Neural progenitor cell (in vitro differentiated cells): ENCODE measurements around the gene TMEM106C. TPM values are rescaled to one million over a fixed set of nuclear protein-coding genes. Genes with fewer than 3 reads are reported as not detected.
A peak's percentile ranks its signal among the peaks of the same experiment; 100 is the strongest.

Source experiments
- DNase-seq: peaks from one replicate; pipeline ENCODE4 v3.0.0-alpha.2; 2016; ENCODE audit warnings: low spot score
- H2AFZ ChIP-seq: fragments of 200-600 bp; sonication (generic); replicated peaks from 2 replicates; pipeline ENCODE4 v1.6.1; 2016; ENCODE audit warnings: antibody characterized with exemption
- H3F3A ChIP-seq: fragments of 200-600 bp; sonication (generic); 2 replicates; pipeline ENCODE4 v1.6.1; 2016; ENCODE audit warnings: antibody characterized with exemption, low read depth
- H3K27ac ChIP-seq: fragments of 200-600 bp; sonication (generic); 2 replicates; pipeline ENCODE4 v1.5.1; 2016; ENCODE audit warnings: mild to moderate bottlenecking
- H3K27me3 ChIP-seq: fragments of 200-600 bp; sonication (generic); 2 replicates; pipeline ENCODE4 v1.6.1; 2016; ENCODE audit warnings: mild to moderate bottlenecking, moderate library complexity
- H3K36me3 ChIP-seq: fragments of 200-600 bp; sonication (generic); 2 replicates; pipeline ENCODE4 v1.5.1; 2016
- H3K4me1 ChIP-seq: fragments of 200-600 bp; sonication (generic); 2 replicates; pipeline ENCODE4 v1.6.1; 2016; ENCODE audit warnings: mixed run types
- H3K4me2 ChIP-seq: fragments of 200-600 bp; sonication (generic); 2 replicates; pipeline ENCODE4 v1.6.1; 2016
- H3K4me3 ChIP-seq: fragments of 200-600 bp; sonication (generic); 2 replicates; pipeline ENCODE4 v1.5.1; 2016
- H3K79me2 ChIP-seq: fragments of 200-600 bp; sonication (generic); 2 replicates; pipeline ENCODE4 v1.6.1; 2016; ENCODE audit warnings: low read depth
- H3K9ac ChIP-seq: fragments of 200-600 bp; sonication (generic); 2 replicates; pipeline ENCODE4 v1.6.1; 2016
- H3K9me3 ChIP-seq: fragments of 200-600 bp; sonication (generic); 2 replicates; pipeline ENCODE4 v1.5.1; 2016; ENCODE audit warnings: low read depth
- H4K20me1 ChIP-seq: fragments of 200-600 bp; sonication (generic); 2 replicates; pipeline ENCODE4 v1.6.1; 2016; ENCODE audit warnings: low read depth
- H3K27ac Mint-ChIP-seq: 3 replicates; pipeline ENCODE4 v1.8.0; 2021; ENCODE audit warnings: mixed read lengths
- H3K27me3 Mint-ChIP-seq: 2 replicates; pipeline ENCODE4 v1.8.0; 2022; ENCODE audit warnings: low read depth, mild to moderate bottlenecking, inconsistent platforms, moderate library complexity, mixed read lengths; ENCODE audit not compliant: insufficient read depth
- H3K36me3 Mint-ChIP-seq: 3 replicates; pipeline ENCODE4 v1.8.0; 2021; ENCODE audit warnings: mixed read lengths
- H3K4me1 Mint-ChIP-seq: 3 replicates; pipeline ENCODE4 v1.8.0; 2021; ENCODE audit warnings: mixed read lengths
- H3K4me3 Mint-ChIP-seq: 3 replicates; pipeline ENCODE4 v1.8.0; 2021; ENCODE audit warnings: mild to moderate bottlenecking, moderate library complexity, mixed read lengths
- H3K9me3 Mint-ChIP-seq: 3 replicates; pipeline ENCODE4 v1.8.0; 2020; ENCODE audit warnings: mixed read lengths
- CTCF ChIP-seq: fragments of 200-600 bp; sonication (generic); IDR thresholded peaks from 2 replicates; pipeline ENCODE4 v1.5.1; 2017; ENCODE audit warnings: antibody characterized with exemption, mild to moderate bottlenecking
- EZH2 ChIP-seq: fragments of 200-600 bp; sonication (generic); IDR thresholded peaks from 2 replicates; pipeline ENCODE4 v1.6.1; 2017; ENCODE audit warnings: antibody characterized with exemption, mild to moderate bottlenecking, moderate library complexity
- EZH2phosphoT487 ChIP-seq: fragments of 200-600 bp; sonication (generic); IDR thresholded peaks from 2 replicates; pipeline ENCODE4 v1.6.1; 2017; ENCODE audit warnings: antibody characterized with exemption
- total RNA-seq: library from RNA; depleted of rRNA; stranded (reverse); fragments of >200 nt; gene quantifications from 2 replicates; pipeline ENCODE4 v1.2.3, GENCODE V29; 2015; ENCODE audit warnings: low replicate concordance

The TMEM106C gene
- total RNA-seq, 1 donor from 2014 or later, result 87.5 TPM

- Histone ChIP-seq H3K27ac (no peak overlapping the region), H3K4me3 (peak overlapping the region; percentile 60), H4K20me1 (no peaks in the 10 kb centered on the region), H3K79me2 (no peaks in the 10 kb centered on the region), H3F3A (peaks cover 6% of the 10 kb centered on the region), H3K36me3 (no peaks in the 10 kb centered on the region), H3K9ac (no peak overlapping the region), H2AFZ (peak overlapping the region; percentile 90), H3K9me3 (no peaks in the 10 kb centered on the region), H3K4me2 (peak overlapping the region; percentile 96), H3K27me3 (peaks cover 44% of the 10 kb centered on the region), H3K4me1 (peaks cover 7% of the 10 kb centered on the region)
- Mint-ChIP-seq H3K27ac (no peak overlapping the region), H3K4me1 (peaks cover 14% of the 10 kb centered on the region), H3K36me3 (peaks cover 16% of the 10 kb centered on the region), H3K4me3 (peak overlapping the region; percentile 95), H3K9me3 (peaks cover 8% of the 10 kb centered on the region), H3K27me3 (peaks cover 12% of the 10 kb centered on the region)
- peak; percentile 45 for DNase-seq
- TF ChIP-seq EZH2, result no peak
- TF ChIP-seq EZH2phosphoT487, result peak; percentile 29
- no peak for TF ChIP-seq CTCF
Observed at GRCh38 chr12:47964106-47964728, 821 bp downstream of the TMEM106C start.

- Mint-ChIP-seq H3K4me3 (no peak overlapping the region), H3K36me3 (peaks cover 16% of the 10 kb centered on the region), H3K27me3 (peaks cover 5% of the 10 kb centered on the region), H3K27ac (no peak overlapping the region), H3K4me1 (peaks cover 14% of the 10 kb centered on the region), H3K9me3 (no peaks in the 10 kb centered on the region)
- Histone ChIP-seq H2AFZ (no peak overlapping the region), H3K79me2 (no peaks in the 10 kb centered on the region), H3F3A (peaks cover 6% of the 10 kb centered on the region), H4K20me1 (no peaks in the 10 kb centered on the region), H3K9ac (no peak overlapping the region), H3K4me1 (peaks cover 7% of the 10 kb centered on the region), H3K9me3 (no peaks in the 10 kb centered on the region), H3K27ac (no peak overlapping the region), H3K4me2 (no peak overlapping the region), H3K36me3 (no peaks in the 10 kb centered on the region), H3K4me3 (no peak overlapping the region), H3K27me3 (peaks cover 44% of the 10 kb centered on the region)
- TF ChIP-seq CTCF (no peak), EZH2phosphoT487 (no peak), EZH2 (no peak)
- no peak for DNase-seq
Observed at GRCh38 chr12:47965581-47965980, 2.2 kb downstream of the TMEM106C start.

- Histone ChIP-seq H3K4me1 (peaks cover 7% of the 10 kb centered on the region), H3K36me3 (no peaks in the 10 kb centered on the region), H3K27me3 (peaks cover 27% of the 10 kb centered on the region), H3K9ac (no peak overlapping the region), H3K79me2 (no peaks in the 10 kb centered on the region), H3K27ac (no peak overlapping the region), H3K4me2 (no peak overlapping the region), H3F3A (peaks cover 11% of the 10 kb centered on the region), H3K4me3 (no peak overlapping the region), H2AFZ (no peak overlapping the region), H3K9me3 (no peaks in the 10 kb centered on the region), H4K20me1 (no peaks in the 10 kb centered on the region)
- Mint-ChIP-seq H3K27ac (no peak overlapping the region), H3K27me3 (peaks cover 3% of the 10 kb centered on the region), H3K36me3 (peaks cover 23% of the 10 kb centered on the region), H3K4me1 (peaks cover 10% of the 10 kb centered on the region), H3K4me3 (no peak overlapping the region), H3K9me3 (no peaks in the 10 kb centered on the region)
- TF ChIP-seq EZH2phosphoT487, result no peak
- no peak for TF ChIP-seq EZH2
- no peak for TF ChIP-seq CTCF
- no peak for DNase-seq
Observed at GRCh38 chr12:47967461-47968321, 4.3 kb downstream of the TMEM106C start.
